ENCODE results near the gene RAB27A. TPM values are rescaled to one million over a fixed set of nuclear protein-coding genes. Genes with fewer than 3 reads are reported as not detected.
A peak's percentile ranks its signal among the peaks of the same experiment; 100 is the strongest.
"Not testable (repeated sequence)": the region's sequence is repeated elsewhere in the genome, so short reads cannot be mapped to it uniquely, and the experiment has no call there.

The RAB27A gene
- total and polyA plus RNA-seq, 7 experiments from 2014 or later: 17.1 to 69.9 (median 20.7) TPM

DNA sequence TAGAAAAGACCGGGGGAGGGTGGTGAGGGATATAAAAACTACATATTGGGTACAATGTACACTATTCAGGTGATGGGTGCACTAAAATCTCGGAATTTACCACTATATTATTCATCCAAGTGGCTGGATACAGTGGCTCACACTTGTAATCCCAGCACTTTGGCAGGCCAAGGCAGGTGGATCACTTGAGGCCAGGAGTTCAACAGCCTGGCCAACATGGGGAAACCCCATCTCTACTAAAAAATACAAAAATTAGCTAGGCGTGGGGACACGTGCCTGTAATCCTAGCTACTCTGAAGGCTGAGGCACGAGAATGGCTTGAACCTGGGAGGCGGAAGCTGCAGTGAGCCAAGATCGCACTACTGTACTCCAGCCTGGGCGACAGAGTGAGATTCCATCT lies 37.4 kb downstream of the RAB27A start:
- H3K4me3 ChIP-seq (ENCODE audit: low read length); H3K9me3 ChIP-seq (ENCODE audit: control insufficient read depth in 2 of 3, low read length in 3 of 3); intact Hi-C loops (cut with micrococcal nuclease); DNase-seq; ATAC-seq; H3K36me3 ChIP-seq (ENCODE audit: control insufficient read depth in 2 of 3, insufficient read depth in 3 of 3, low read length in 3 of 3); H3K9me3 Mint-ChIP-seq; H3K27me3 Mint-ChIP-seq; H3K4me3 Mint-ChIP-seq; H3K27ac ChIP-seq (ENCODE audit: low read depth, low read length); H3K27me3 ChIP-seq (ENCODE audit: control insufficient read depth in 2 of 2, insufficient read depth in 2 of 2, low read length in 2 of 2): not testable (repeated sequence)
- Mint-ChIP-seq H3K27ac (peak overlapping the region in 4 of 9 donors; percentile 41 to 61 (median 46)), H3K36me3 (peaks cover 5 to 38% (median 9%) of the 10 kb centered on the region in 5 donors), H3K4me1 (peaks cover 56 to 74% (median 67%) of the 10 kb centered on the region in 7 donors)
- POLR2A ChIA-PET: interaction anchor here (1.5 to 3.1 kb wide), 3 partner anchors 15 to 55 kb away, joined by 3 to 15 read pairs (median 5); partner anchors contain the start of gene RSL24D1
- CTCF ChIA-PET: interaction anchor here (0.6 kb wide), 2 partner anchors 40 to 218 kb away, joined by 3 to 5 read pairs; no protein-coding TSS in a partner anchor
- peaks cover 48 to 72% of the 10 kb centered on the region in 2 donors for H3K4me1 ChIP-seq (ENCODE audit: control insufficient read depth in 2 of 2, insufficient read depth in 2 of 2, low read length in 2 of 2)

DNA sequence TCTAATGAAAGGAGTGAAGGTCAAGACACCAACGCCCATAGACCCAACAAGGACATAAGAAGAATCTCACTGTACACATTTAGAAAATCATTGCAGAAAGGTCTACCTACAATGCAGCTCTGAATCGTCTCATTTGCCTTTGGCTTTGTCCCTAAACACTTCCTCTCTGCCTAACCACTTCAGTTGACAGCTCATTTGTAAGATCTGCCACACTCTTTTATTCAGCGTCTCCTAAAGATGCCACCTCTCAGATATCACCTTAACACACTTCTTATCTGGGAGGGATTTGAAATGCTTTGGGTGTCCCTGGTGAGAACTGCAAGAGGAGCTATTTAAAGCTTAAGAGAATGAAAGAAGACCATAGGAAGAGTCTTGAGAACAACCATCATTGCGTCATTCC lies 38.7 kb downstream of the RAB27A start:
- POLR2A ChIA-PET: interaction anchor here (0.5 to 3.1 kb wide), 10 partner anchors 17 to 82 kb away, joined by 3 to 15 read pairs (median 4); partner anchors contain the start of genes PIGB, PIGBOS1 and RSL24D1

DNA sequence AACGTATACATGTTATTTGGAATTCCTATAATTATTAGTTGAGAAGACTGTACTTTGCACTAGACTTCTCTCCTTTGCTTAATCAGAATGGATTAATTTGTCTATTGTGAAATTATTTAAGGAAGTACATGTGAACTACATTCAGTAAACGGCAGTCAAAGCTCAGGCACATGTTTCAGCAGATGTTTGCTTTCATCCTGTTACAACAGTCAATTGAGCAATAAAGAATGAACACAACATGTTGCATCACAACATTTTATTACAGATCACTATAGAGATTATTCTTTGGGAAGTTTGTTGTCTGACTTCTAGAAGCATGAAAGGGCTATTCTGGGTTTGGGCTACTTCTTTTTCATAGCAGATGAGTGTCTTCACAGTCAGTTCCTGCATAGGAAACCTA lies 39.2 kb downstream of the RAB27A start:
- DNase-seq: no peak
- H3K27ac ChIP-seq (ENCODE audit: low read depth, low read length): no peak overlapping the region
- H3K4me3 Mint-ChIP-seq: peak overlapping the region in 8 of 10 donors; percentile 17 to 53 (median 37)

More for the DNA sequence above, 38.7 kb downstream of the RAB27A start:
- Mint-ChIP-seq H3K4me3 (peak overlapping the region; percentile 3 to 53 (median 33)), H3K27me3 (no peaks in the 10 kb centered on the region), H3K27ac (peak overlapping the region; percentile 4 to 80 (median 56)), H3K4me1 (peaks cover 44 to 67% (median 54%) of the 10 kb centered on the region in 7 donors), H3K9me3 (peaks cover 0 to 3% (median 0%) of the 10 kb centered on the region in 11 donors), H3K36me3 (peaks cover 4 to 35% (median 5%) of the 10 kb centered on the region in 5 donors)
- Histone ChIP-seq H3K4me3 (ENCODE audit: low read length) (no peak overlapping the region), H3K27me3 (ENCODE audit: control insufficient read depth in 2 of 2, insufficient read depth in 2 of 2, low read length in 2 of 2) (no peaks in the 10 kb centered on the region), H3K36me3 (ENCODE audit: control insufficient read depth in 2 of 3, insufficient read depth in 3 of 3, low read length in 3 of 3) (no peaks in the 10 kb centered on the region), H3K27ac (ENCODE audit: low read depth, low read length) (peak overlapping the region; percentile 24), H3K9me3 (ENCODE audit: control insufficient read depth in 2 of 3, low read length in 3 of 3) (no peaks in the 10 kb centered on the region), H3K4me1 (ENCODE audit: control insufficient read depth in 2 of 2, insufficient read depth in 2 of 2, low read length in 2 of 2) (peaks cover 38 to 63% of the 10 kb centered on the region in 2 donors)
- DNase-seq (peak in 5 of 9 donors; percentile 8 to 49 (median 35)), ATAC-seq (peak; percentile 70)
- intact Hi-C loops (cut with micrococcal nuclease): loop anchor here in 1 of 2 donors (1.0 to 2.0 kb wide), 2 partner anchors 11 to 16 kb away; no protein-coding TSS in a partner anchor
- CTCF ChIA-PET: interaction anchor here (0.8 to 1.8 kb wide), 4 partner anchors 16 to 40 kb away, joined by 3 to 6 read pairs (median 4); no protein-coding TSS in a partner anchor

DNA sequence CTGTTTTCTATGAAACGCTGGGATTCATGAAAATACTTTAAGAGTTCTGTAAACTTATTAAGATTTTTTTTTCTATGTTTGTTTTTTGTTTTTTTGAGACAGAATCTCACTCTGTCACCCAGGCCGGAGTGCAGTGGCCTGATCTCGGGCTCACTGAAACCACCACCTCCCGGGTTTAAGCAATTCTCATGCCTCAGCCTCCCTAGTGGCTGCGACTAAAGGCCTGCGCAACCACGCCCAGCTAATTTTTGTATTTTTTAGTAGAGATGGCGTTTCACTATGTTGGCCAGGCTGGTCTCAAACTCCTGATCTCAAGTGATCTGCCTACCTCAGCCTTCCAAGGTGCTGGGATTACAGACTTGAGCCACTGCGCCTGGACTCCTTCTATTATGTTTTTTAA lies 39.7 kb downstream of the RAB27A start:
- not testable (repeated sequence) for H3K27me3 Mint-ChIP-seq; ATAC-seq; H3K9me3 ChIP-seq (ENCODE audit: control insufficient read depth in 2 of 3, low read length in 3 of 3); H3K36me3 ChIP-seq (ENCODE audit: control insufficient read depth in 2 of 3, insufficient read depth in 3 of 3, low read length in 3 of 3); H3K4me3 Mint-ChIP-seq; H3K27ac ChIP-seq (ENCODE audit: low read depth, low read length); H3K9me3 Mint-ChIP-seq; H3K4me3 ChIP-seq (ENCODE audit: low read length); DNase-seq; H3K27me3 ChIP-seq (ENCODE audit: control insufficient read depth in 2 of 2, insufficient read depth in 2 of 2, low read length in 2 of 2)
- Mint-ChIP-seq H3K36me3 (peaks cover 4 to 26% (median 5%) of the 10 kb centered on the region in 5 donors), H3K4me1 (peaks cover 33 to 61% (median 44%) of the 10 kb centered on the region in 7 donors), H3K27ac (peak overlapping the region in 3 of 9 donors; percentile 25 to 80 (median 33))
- POLR2A ChIA-PET: interaction anchor here (0.9 to 3.1 kb wide), 2 partner anchors 18 to 44 kb away, joined by 3 to 15 read pairs; no protein-coding TSS in a partner anchor
- peaks cover 28 to 61% of the 10 kb centered on the region in 2 donors for H3K4me1 ChIP-seq (ENCODE audit: control insufficient read depth in 2 of 2, insufficient read depth in 2 of 2, low read length in 2 of 2)
- CTCF ChIA-PET: interaction anchor here (1.0 to 1.8 kb wide), 2 partner anchors 17 to 32 kb away, joined by 4 to 6 read pairs; no protein-coding TSS in a partner anchor
- intact Hi-C loops (cut with micrococcal nuclease): loop anchor here in 1 of 2 donors (2.0 kb wide), 1 partner anchor 17 kb away; no protein-coding TSS in a partner anchor

More for the DNA sequence above, 39.2 kb downstream of the RAB27A start:
- Mint-ChIP-seq H3K27me3 (no peaks in the 10 kb centered on the region), H3K9me3 (peaks cover 0 to 3% (median 0%) of the 10 kb centered on the region in 11 donors), H3K4me1 (peaks cover 38 to 62% (median 49%) of the 10 kb centered on the region in 7 donors), H3K36me3 (peaks cover 4 to 31% (median 5%) of the 10 kb centered on the region in 5 donors), H3K27ac (peak overlapping the region; percentile 4 to 80 (median 56))
- ChIA-PET POLR2A (interaction anchor here (0.8 to 3.1 kb wide), 7 partner anchors 17 to 69 kb away, joined by 3 to 15 read pairs (median 3); partner anchors contain the start of genes PIGB, PIGBOS1 and RSL24D1), CTCF (interaction anchor here (1.0 to 1.8 kb wide), 3 partner anchors 17 to 40 kb away, joined by 4 to 6 read pairs (median 4); no protein-coding TSS in a partner anchor)
- H3K27me3 ChIP-seq (ENCODE audit: control insufficient read depth in 2 of 2, insufficient read depth in 2 of 2, low read length in 2 of 2): no peaks in the 10 kb centered on the region
- no peak overlapping the region for H3K4me3 ChIP-seq (ENCODE audit: low read length)
- ATAC-seq: peak; percentile 58
- intact Hi-C loops (cut with micrococcal nuclease): loop anchor here in 1 of 2 donors (2.0 kb wide), 1 partner anchor 16 kb away; no protein-coding TSS in a partner anchor
- H3K4me1 ChIP-seq (ENCODE audit: control insufficient read depth in 2 of 2, insufficient read depth in 2 of 2, low read length in 2 of 2): peaks cover 33 to 63% of the 10 kb centered on the region in 2 donors
- H3K36me3 ChIP-seq (ENCODE audit: control insufficient read depth in 2 of 3, insufficient read depth in 3 of 3, low read length in 3 of 3): no peaks in the 10 kb centered on the region
- H3K9me3 ChIP-seq (ENCODE audit: control insufficient read depth in 2 of 3, low read length in 3 of 3): no peaks in the 10 kb centered on the region

DNA sequence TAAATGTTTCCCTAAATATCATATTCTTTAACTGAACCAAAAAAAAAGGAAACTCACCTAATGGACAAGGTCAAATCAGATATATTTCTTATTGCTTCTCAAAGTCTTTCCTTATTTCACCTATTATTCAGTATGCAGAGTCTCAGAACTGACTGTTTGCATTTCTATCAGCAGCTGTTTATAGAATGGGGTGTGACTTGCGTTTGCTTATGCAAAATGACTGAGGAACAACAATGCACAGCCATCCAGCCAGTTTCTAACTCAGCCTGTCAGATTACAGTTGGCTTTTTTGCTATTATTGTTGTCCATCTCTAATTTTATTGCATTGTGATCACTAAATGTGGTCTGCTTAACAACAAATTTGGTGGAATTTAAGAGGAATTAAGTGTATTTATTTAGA lies 40.7 kb downstream of the RAB27A start:
- Histone ChIP-seq H3K36me3 (ENCODE audit: control insufficient read depth in 2 of 3, insufficient read depth in 3 of 3, low read length in 3 of 3) (no peaks in the 10 kb centered on the region), H3K4me3 (ENCODE audit: low read length) (no peak overlapping the region), H3K27me3 (ENCODE audit: control insufficient read depth in 2 of 2, insufficient read depth in 2 of 2, low read length in 2 of 2) (no peaks in the 10 kb centered on the region), H3K9me3 (ENCODE audit: control insufficient read depth in 2 of 3, low read length in 3 of 3) (no peaks in the 10 kb centered on the region), H3K4me1 (ENCODE audit: control insufficient read depth in 2 of 2, insufficient read depth in 2 of 2, low read length in 2 of 2) (peaks cover 23 to 58% of the 10 kb centered on the region in 2 donors), H3K27ac (ENCODE audit: low read depth, low read length) (no peak overlapping the region)
- CTCF ChIA-PET: no interaction called here
- Mint-ChIP-seq H3K27ac (no peak overlapping the region), H3K27me3 (no peaks in the 10 kb centered on the region), H3K4me1 (peaks cover 30 to 60% (median 44%) of the 10 kb centered on the region in 7 donors), H3K9me3 (peaks cover 0 to 3% (median 0%) of the 10 kb centered on the region in 11 donors), H3K4me3 (no peak overlapping the region), H3K36me3 (peaks cover 4 to 26% (median 5%) of the 10 kb centered on the region in 5 donors)
- POLR2A ChIA-PET: interaction anchor here (0.7 to 1.2 kb wide), 4 partner anchors 8 to 151 kb away, joined by 3 to 4 read pairs (median 3); no protein-coding TSS in a partner anchor
- intact Hi-C loops (cut with micrococcal nuclease): no loop called here
- DNase-seq (no peak), ATAC-seq (no peak)

DNA sequence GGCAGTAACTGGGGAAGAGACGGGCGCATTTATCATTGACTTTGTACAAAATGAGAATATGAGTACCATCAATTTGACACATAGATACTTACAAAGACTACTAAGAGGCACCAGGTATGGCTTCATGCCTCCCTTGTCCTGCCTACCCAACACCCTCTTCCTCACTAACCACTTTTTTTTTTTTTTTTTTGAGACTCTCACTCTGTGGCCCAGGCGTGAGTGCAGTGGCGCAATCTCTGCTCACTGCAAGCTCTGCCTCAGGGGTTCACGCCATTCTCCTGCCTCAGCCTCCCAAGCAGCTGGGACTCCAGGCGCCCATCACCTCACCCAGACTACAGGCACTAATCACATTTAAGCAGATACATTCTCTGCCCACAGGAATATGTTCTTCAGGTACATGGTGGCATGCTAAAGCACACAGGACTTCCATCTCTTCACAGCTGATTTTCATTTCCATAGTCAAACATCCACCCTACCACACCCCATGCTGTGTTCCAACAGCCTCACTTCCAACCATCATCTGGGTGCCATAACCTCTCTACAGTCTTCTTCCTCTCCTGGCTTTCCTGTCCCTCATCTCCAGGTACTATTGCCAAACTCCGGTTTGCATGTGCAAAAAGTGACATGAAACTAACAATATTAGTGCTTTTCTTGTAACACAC lies 41.7 kb downstream of the RAB27A start:
- no peaks in the 10 kb centered on the region for H3K36me3 ChIP-seq (ENCODE audit: control insufficient read depth in 2 of 3, insufficient read depth in 3 of 3, low read length in 3 of 3)
- ATAC-seq (peak; percentile 57), DNase-seq (no peak)
- ChIA-PET CTCF (no interaction called here), POLR2A (interaction anchor here (0.8 to 1.2 kb wide), 3 partner anchors 7 to 35 kb away, joined by 3 to 4 read pairs (median 3); no protein-coding TSS in a partner anchor)
- intact Hi-C loops (cut with micrococcal nuclease): no loop called here
- no peak overlapping the region for H3K27ac ChIP-seq (ENCODE audit: low read depth, low read length)
- H3K4me1 ChIP-seq (ENCODE audit: control insufficient read depth in 2 of 2, insufficient read depth in 2 of 2, low read length in 2 of 2): peaks cover 23 to 52% of the 10 kb centered on the region in 2 donors
- H3K4me3 Mint-ChIP-seq: peak overlapping the region in 2 of 10 donors; percentile 10 to 44
- H3K4me1 Mint-ChIP-seq: peaks cover 25 to 54% (median 39%) of the 10 kb centered on the region in 7 donors
- no peaks in the 10 kb centered on the region for H3K9me3 ChIP-seq (ENCODE audit: control insufficient read depth in 2 of 3, low read length in 3 of 3)
- H3K27ac Mint-ChIP-seq: peak overlapping the region in 3 of 9 donors; percentile 26 to 46 (median 35)
- no peaks in the 10 kb centered on the region for H3K27me3 ChIP-seq (ENCODE audit: control insufficient read depth in 2 of 2, insufficient read depth in 2 of 2, low read length in 2 of 2)
- H3K27me3 Mint-ChIP-seq: no peaks in the 10 kb centered on the region
- no peak overlapping the region for H3K4me3 ChIP-seq (ENCODE audit: low read length)
- H3K9me3 Mint-ChIP-seq: peaks cover 0 to 3% (median 0%) of the 10 kb centered on the region in 11 donors
- peaks cover 4 to 27% (median 5%) of the 10 kb centered on the region in 5 donors for H3K36me3 Mint-ChIP-seq
